SKM-1 (cell line): ENCODE data around the gene KRT72.

Experiments used
- DNase-seq: peaks from one replicate; lab custom pipeline; 2025; ENCODE audit not compliant: unreplicated experiment; lab: John Stamatoyannopoulos, UW

The KRT72 gene

GRCh38 chr12:52600941-52601481, at the start of gene KRT72:
TSS of gene KRT72 (minus strand) at chr12:52601463. CDS start at chr12:52601452, 11 bp downstream.
- no peak for DNase-seq

GRCh38 chr12:52650520-52651081, 49.3 kb upstream of the KRT72 start:
- no peak for DNase-seq

GRCh38 chr12:52649066-52649465, 47.8 kb upstream of the KRT72 start:
- no peak for DNase-seq

DNA sequence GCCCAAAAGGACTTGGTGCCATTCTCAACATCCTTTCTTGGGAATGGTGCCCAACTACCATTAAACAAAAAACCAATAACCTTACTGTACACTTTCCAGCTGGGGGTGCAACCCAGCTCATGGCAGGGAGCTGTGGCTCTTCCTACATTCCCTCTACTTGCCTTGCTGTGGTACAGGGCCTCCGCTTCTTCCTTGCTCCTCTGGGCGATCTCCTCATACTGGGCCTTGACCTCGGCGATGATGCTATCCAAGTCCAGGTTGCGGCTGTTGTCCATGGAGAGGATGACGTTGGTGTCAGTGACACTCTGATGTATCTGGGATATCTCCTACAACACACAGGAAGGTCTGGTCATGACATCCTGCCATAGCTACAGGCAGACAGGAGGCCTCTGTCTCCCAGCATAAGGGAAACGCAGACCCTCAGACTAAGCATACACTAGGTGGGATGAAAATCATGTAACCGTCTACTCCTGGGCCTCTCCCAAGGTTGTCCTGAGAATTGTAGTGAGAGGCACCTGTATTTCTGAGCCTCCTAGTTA, 46.8 kb upstream of the KRT72 start:
- no peak for DNase-seq

- DNase-seq = no peak
These were observed 46.3 kb upstream of the KRT72 start for GRCh38 chr12:52647601-52648000.

GRCh38 chr12:52646613-52647012, 45.4 kb upstream of the KRT72 start:
- DNase-seq = no peak

DNA sequence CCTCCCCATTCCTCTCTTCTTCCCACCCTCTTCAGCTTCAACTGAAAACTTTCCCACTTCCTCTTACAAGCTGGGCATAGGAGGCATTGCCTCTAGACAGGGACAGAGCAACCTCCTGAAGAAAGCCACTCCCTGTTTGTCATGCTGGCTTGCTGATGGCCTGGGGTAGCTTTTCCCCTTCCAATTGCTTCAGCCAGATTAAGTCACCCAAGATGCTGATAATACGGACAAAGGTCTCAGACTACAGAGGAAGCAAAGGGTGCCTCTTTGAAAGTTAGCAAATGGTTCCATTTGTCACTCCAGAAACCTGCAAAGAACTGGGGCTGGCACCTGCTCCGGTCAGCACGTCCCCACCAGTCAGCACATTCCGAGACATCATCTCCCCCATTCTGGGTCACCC, 44.7 kb upstream of the KRT72 start:
- DNase-seq = no peak

- DNase-seq = no peak
These were observed 44.0 kb upstream of the KRT72 start for GRCh38 chr12:52645120-52645761.

DNA sequence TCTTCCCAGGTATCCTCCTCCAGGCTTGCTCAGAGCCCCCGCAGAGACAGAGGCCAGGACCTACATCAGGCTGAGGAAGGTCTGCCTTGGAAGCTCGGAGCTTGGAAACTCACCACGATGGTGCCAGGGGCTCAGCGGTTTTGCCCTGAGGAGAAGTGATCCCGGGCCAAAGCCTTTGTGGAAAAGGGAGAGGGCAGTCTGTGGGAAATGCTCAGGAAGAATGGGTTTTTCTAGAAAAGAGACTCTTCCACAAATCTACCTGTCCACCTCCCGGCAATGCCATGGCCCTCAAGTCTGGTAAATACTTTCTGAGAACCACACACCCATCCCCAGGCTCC, 42.8 kb upstream of the KRT72 start:
- DNase-seq = no peak

DNA sequence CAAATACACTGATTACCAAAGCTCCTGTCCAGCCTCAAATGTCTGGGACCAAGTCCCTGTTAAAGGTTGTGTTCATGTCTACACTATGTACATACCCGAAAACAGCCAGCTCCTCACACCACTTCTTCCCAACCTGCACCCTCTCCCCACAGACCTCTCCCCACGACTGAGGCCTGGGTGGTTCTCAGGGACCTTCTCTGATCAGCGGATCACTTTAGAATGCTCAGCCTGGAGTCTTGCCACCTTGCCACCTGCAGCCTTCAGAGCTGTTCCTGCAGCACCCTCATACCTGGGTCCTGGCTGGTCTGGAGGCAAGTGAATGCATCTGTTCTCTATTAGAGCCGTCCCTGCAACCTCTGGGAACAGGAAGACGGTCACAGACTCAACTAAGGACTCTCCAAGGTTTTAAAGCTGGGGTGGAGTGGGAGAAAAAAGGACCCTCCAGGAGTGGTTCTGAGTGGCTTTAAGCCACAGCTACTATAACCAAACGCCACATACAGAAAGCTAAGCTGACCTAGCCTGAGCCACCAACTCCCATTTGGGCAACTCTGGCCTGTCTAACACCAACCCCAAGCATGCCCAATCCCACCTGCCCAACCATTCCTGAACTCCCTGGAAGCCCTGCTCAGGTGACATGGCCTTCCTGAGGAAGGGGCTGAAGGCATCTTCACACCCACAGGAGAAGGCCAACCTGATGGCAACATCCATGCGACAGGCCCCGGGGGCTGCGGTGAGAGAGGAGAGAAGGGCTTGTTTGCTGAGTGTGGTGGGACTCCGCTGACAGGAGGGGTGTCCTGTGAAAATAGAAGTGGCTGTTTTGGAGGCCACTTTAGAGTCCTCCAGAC, 42.2 kb upstream of the KRT72 start:
- no peak for DNase-seq

DNA sequence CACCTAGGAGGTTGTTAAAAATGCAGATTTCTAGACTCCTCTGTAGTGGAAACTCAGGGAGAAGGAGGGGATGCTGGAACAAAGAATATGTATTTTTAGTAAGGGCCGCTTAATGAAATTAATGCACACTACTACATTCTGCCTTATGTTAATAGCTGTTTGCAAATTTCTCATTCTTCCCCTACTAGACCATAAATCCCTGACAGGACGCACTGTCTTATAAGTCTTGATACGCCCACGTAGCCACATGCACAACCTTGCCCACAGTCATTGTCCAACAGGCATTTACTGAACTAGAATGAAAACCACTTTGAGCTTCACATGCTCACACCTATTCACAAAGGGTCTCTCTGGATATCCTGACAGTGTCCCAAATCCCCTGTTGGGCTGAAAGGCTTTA, 40.2 kb upstream of the KRT72 start:
- DNase-seq = no peak

GRCh38 chr12:52637299-52637698, 36.0 kb upstream of the KRT72 start:
- no peak for DNase-seq

- DNase-seq = no peak
These were observed 35.5 kb upstream of the KRT72 start for GRCh38 chr12:52636592-52637258.

DNA sequence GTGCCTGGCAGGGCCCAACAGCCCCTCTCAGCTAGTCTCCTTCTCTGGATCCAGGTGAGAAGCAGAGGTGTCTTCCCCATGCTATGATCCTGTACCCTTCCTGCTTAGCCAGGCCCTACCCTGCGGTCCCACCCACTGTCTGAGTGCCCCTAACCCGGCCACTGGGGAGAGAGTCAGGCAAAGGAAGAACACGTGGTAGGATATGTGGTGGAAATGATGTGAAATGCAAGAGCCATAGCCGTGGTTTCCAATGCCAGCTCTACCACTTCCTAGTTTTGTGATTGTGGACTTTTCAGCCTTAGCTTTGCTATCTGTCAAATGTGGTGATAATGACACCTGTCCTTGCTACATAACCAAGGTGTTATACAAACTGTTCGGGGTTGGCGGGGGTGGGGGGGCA, 34.9 kb upstream of the KRT72 start:
- no peak for DNase-seq

- no peak for DNase-seq
These were observed 33.2 kb upstream of the KRT72 start for GRCh38 chr12:52634266-52635056.

GRCh38 chr12:52633383-52633782, 32.1 kb upstream of the KRT72 start:
- DNase-seq = no peak

- no peak for DNase-seq
These were observed 31.4 kb upstream of the KRT72 start for GRCh38 chr12:52632656-52633055.

GRCh38 chr12:52631676-52632459, 30.6 kb upstream of the KRT72 start:
- no peak for DNase-seq

DNA sequence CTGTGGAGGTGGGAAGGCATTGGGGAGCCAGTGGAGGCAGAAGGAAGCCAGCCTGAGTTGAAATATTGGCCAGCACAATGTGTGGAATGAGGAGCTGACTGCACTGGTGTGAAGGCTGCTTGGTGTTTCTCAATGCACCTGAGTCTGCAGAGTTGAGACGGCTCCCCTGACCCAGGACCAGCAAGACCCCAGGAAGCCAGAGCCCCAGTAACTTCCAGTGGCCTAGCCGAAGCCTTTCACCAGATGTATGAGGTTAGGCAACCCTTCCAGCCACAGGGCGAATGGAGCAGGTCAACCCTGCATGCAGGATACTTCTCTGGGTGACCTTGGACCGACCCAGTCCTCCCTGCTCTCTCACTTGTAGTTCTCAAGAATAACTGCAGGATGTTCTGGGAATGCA, 30.0 kb upstream of the KRT72 start:
- DNase-seq = no peak
